Colonic mucosa (tissue), 4 donors: ENCODE results near the gene GIMAP2. TPM values are rescaled to one million over a fixed set of nuclear protein-coding genes. Genes with fewer than 3 reads are reported as not detected.

Experiments
- DNase-seq: peaks from one replicate; pipeline ENCODE4 v3.0.0-alpha.2; 2020
- H3K27ac ChIP-seq: fragments of 200-600 bp; one replicate; pipeline ENCODE4 v1.8.0; 2021
- H3K27me3 ChIP-seq: fragments of 200-600 bp; one replicate; pipeline ENCODE4 v1.8.0; 2021
- H3K36me3 ChIP-seq: fragments of 200-600 bp; one replicate; pipeline ENCODE4 v1.8.0; 2021
- H3K4me1 ChIP-seq: fragments of 200-600 bp; one replicate; pipeline ENCODE4 v1.8.0; 2021; ENCODE audit warnings: mild to moderate bottlenecking
- H3K4me3 ChIP-seq: fragments of 200-600 bp; one replicate; pipeline ENCODE4 v1.8.0; 2021
- H3K9ac ChIP-seq, 2 donors: one replicate each; pipeline ENCODE4 v1.7.0; 2013; ENCODE audit warnings: control low read depth in 2 of 2, low read depth in 2 of 2, low read length in 2 of 2
- H3K9me3 ChIP-seq: fragments of 200-600 bp; one replicate; pipeline ENCODE4 v1.8.0; 2021
- CTCF ChIP-seq: fragments of 200-600 bp; IDR thresholded peaks from one replicate; pipeline ENCODE4 v1.8.0; 2022; ENCODE audit warnings: antibody characterized with exemption, mild to moderate bottlenecking
- intact Hi-C: fragments of 100-400 bp; cut with DNase I; formaldehyde crosslinking; loops from one replicate; pipeline ENCODE4 v1.14.1; 2022
- total RNA-seq, 2 donors: library from RNA; stranded (reverse); fragmentation: NEBNext Ultra II Directional in 1 of 2; extraction: Animal tissue kit (Norgen Biotek cat#: 25700) in 1 of 2; gene quantifications; one replicate each; pipeline ENCODE4 v1.2.1, GENCODE V29; 2021
- donor health status: healthy.
- donor health status: DM: no; HTN: no; CAD: no.
- donor health status: DM: no; HTN: no; CAD: no.

GIMAP2 gene
- total RNA-seq, 2 donors from 2014 or later = 6.5 to 6.9 TPM

- intact Hi-C loops = no loop called here
These were observed 30.2 kb downstream of the GIMAP2 start for GRCh38 chr7:150715738-150716137.

GRCh38 chr7:150716368-150716767 lies 30.9 kb downstream of the GIMAP2 start, which contains the start of gene GIMAP1:
Gene GIMAP1 (plus strand): TSS chr7:150716613. CDS start chr7:150719048, 2,435 bp downstream.
- Histone ChIP-seq H3K27ac (peak within 1 kb of the TSS; percentile 53), H3K36me3 (no peaks in the 10 kb centered on the region), H3K9me3 (no peaks in the 10 kb centered on the region), H3K4me1 (no peaks in the 10 kb centered on the region), H3K27me3 (no peaks in the 10 kb centered on the region), H3K4me3 (peak within 1 kb of the TSS; percentile 20), H3K9ac (peak within 1 kb of the TSS; percentile 39 to 61)
- intact Hi-C loops = no loop called here
- DNase-seq = no peak
- no peak for TF ChIP-seq CTCF

More at GRCh38 chr7:150715738-150716137, 30.2 kb downstream of the GIMAP2 start:
- H3K9me3 ChIP-seq = no peaks in the 10 kb centered on the region
- H3K27ac ChIP-seq = peak overlapping the region; percentile 53
- no peak for TF ChIP-seq CTCF
- no peaks in the 10 kb centered on the region for H3K36me3 ChIP-seq
- no peaks in the 10 kb centered on the region for H3K4me1 ChIP-seq
- peak overlapping the region in 1 of 2 donors; percentile 61 for H3K9ac ChIP-seq
- no peak for DNase-seq
- no peaks in the 10 kb centered on the region for H3K27me3 ChIP-seq
- no peak overlapping the region for H3K4me3 ChIP-seq

GRCh38 chr7:150716939-150717338 lies 31.4 kb downstream of the GIMAP2 start:
- no peak for TF ChIP-seq CTCF
- Histone ChIP-seq H3K9me3 (no peaks in the 10 kb centered on the region), H3K9ac (peak overlapping the region; percentile 39 to 61), H3K36me3 (no peaks in the 10 kb centered on the region), H3K4me1 (no peaks in the 10 kb centered on the region), H3K4me3 (peak overlapping the region; percentile 20), H3K27ac (peak overlapping the region; percentile 53), H3K27me3 (no peaks in the 10 kb centered on the region)
- intact Hi-C loops = no loop called here
- DNase-seq = no peak

GRCh38 chr7:150717814-150718420 lies 32.4 kb downstream of the GIMAP2 start:
- Histone ChIP-seq H3K9me3 (no peaks in the 10 kb centered on the region), H3K36me3 (no peaks in the 10 kb centered on the region), H3K27ac (peak overlapping the region; percentile 30), H3K4me3 (no peak overlapping the region), H3K27me3 (no peaks in the 10 kb centered on the region), H3K4me1 (no peaks in the 10 kb centered on the region), H3K9ac (peak overlapping the region in 1 of 2 donors; percentile 29)
- DNase-seq = no peak
- no peak for TF ChIP-seq CTCF
- intact Hi-C loops = no loop called here

- H3K27ac ChIP-seq = no peak overlapping the region
- intact Hi-C loops = no loop called here
- no peak for DNase-seq
- H3K36me3 ChIP-seq = no peaks in the 10 kb centered on the region
- no peaks in the 10 kb centered on the region for H3K9me3 ChIP-seq
- no peak overlapping the region for H3K9ac ChIP-seq
- TF ChIP-seq CTCF = no peak
- no peaks in the 10 kb centered on the region for H3K27me3 ChIP-seq
- no peak overlapping the region for H3K4me3 ChIP-seq
- H3K4me1 ChIP-seq = no peaks in the 10 kb centered on the region
These were observed 33.9 kb downstream of the GIMAP2 start for GRCh38 chr7:150719436-150719835.
